Measurements from ENCODE around the gene ANKS6.

DNA sequence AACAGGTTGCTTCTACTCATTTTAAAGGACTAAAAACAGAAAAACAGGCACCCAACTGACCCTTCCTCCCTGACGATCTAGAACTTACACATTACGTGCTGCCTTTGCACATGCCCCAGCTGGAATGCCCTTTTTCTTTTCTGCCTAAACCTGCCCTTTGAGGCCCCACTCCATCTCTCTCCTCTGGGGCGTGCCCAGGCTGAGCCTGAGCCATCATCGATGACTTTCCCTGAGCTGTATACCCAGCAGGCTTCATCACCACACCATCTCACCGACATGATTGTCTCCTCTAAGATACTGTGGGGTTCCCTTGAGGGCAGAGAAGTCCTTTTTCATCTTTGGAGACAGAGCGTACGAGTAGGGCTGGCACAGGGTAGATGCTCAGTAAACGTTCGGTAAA lies 63.6 kb downstream of the ANKS6 start:
- TF ChIP-seq, protein P1, sequence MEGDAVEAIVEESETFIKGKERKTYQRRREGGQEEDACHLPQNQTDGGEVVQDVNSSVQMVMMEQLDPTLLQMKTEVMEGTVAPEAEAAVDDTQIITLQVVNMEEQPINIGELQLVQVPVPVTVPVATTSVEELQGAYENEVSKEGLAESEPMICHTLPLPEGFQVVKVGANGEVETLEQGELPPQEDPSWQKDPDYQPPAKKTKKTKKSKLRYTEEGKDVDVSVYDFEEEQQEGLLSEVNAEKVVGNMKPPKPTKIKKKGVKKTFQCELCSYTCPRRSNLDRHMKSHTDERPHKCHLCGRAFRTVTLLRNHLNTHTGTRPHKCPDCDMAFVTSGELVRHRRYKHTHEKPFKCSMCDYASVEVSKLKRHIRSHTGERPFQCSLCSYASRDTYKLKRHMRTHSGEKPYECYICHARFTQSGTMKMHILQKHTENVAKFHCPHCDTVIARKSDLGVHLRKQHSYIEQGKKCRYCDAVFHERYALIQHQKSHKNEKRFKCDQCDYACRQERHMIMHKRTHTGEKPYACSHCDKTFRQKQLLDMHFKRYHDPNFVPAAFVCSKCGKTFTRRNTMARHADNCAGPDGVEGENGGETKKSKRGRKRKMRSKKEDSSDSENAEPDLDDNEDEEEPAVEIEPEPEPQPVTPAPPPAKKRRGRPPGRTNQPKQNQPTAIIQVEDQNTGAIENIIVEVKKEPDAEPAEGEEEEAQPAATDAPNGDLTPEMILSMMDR (IDR thresholded peaks at IDR 0.05; ENCODE audit: low read depth, low read length, poor library complexity, severe bottlenecking), result no peak
- no peak for TF ChIP-seq EZH2phosphoT487 (IDR thresholded peaks at IDR 0.05; ENCODE audit: borderline replicate concordance, low read length)
